OCI-LY7 (cell line): ENCODE data around the gene SERINC2.

Experiments
- CTCF ChIP-seq: fragments of 200-600 bp; sonication (generic); conservative IDR thresholded peaks from 2 replicates; pipeline ENCODE4 v1.5.1; 2014; ENCODE audit warnings: mild to moderate bottlenecking, antibody characterized with exemption, low read length, moderate library complexity, mixed read lengths
- EZH2phosphoT487 ChIP-seq: fragments of 200-600 bp; sonication (generic); IDR thresholded peaks from 2 replicates; pipeline ENCODE4 v1.6.1; 2018; ENCODE audit warnings: low read depth, borderline replicate concordance, mild to moderate bottlenecking, mixed run types, antibody characterized with exemption, low read length, moderate library complexity, mixed read lengths

- TF ChIP-seq CTCF (peak; percentile 32; the same call in 1 of the 2 replicates), EZH2phosphoT487 (no peak)
Measured at GRCh38 chr1:31460027-31460426, 47.0 kb downstream of the SERINC2 start.
